ENCODE results near the gene KIAA0753.

- TF ChIP-seq CTCF (IDR thresholded peaks at IDR 0.05), result no peak
- TF ChIP-seq POLR2A (IDR thresholded peaks at IDR 0.05), result no peak
Measured at GRCh38 chr17:6543079-6544010, 97.2 kb downstream of the KIAA0753 start.

Measured in Peyer's patch (tissue), 4 donors.